GM12891 (cell line): Measurements from ENCODE around the gene IGDCC3.

Experiments
- POLR2A ChIP-seq: IDR thresholded peaks from 2 replicates; pipeline ENCODE4 v1.6.1; 2011; ENCODE audit warnings: low read depth, low read length, control low read depth
- POLR2AphosphoS5 ChIP-seq: IDR thresholded peaks from 2 replicates; pipeline ENCODE4 v1.6.1; 2011; ENCODE audit warnings: low read depth, low read length, control low read depth
- POU2F2 ChIP-seq: IDR thresholded peaks from 2 replicates; pipeline ENCODE4 v1.6.1; 2011; ENCODE audit warnings: low read depth, mild to moderate bottlenecking, control low read depth, low read length, moderate library complexity
- SPI1 ChIP-seq: IDR thresholded peaks from 2 replicates; pipeline ENCODE4 v1.6.1; 2011; ENCODE audit warnings: low read depth, low read length, control low read depth
- TAF1 ChIP-seq: IDR thresholded peaks from 2 replicates; pipeline ENCODE4 v1.6.1; 2011; ENCODE audit warnings: low read depth, low read length, control low read depth

DNA sequence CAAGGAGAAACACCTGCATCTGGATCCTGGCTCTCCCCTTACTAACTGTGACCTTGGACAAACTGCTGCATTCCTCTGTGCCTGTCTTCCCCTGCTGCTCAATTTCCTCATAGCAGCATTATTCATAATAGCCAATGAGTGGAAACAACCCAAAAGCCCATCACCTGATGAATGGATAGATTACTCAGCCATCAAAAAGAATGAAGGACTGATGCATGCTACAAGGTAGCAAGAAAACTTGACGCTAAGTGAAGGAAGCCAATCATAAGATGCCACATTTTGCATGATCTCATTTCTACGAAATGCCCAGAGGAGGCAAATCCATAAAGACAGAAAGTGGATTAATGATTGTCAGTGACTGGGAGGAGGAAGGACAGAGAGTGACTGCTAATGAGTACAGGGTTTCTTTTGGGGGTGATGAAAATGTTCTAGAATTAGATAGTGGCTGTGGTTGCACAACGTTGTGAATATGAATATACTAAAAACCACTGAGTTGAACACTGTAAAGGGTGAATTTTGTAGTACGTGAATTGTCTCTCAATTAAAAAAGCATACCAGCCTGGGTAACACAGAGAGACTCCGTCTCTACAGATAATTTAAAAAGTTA, 33.8 kb upstream of the IGDCC3 start:
- TF ChIP-seq POU2F2 = no peak
- no peak for TF ChIP-seq POLR2AphosphoS5
- TF ChIP-seq POLR2A = no peak
- no peak for TF ChIP-seq TAF1
- TF ChIP-seq SPI1 = no peak
